Measurements from ENCODE around the gene SIVA1. TPM values are rescaled to one million over a fixed set of nuclear protein-coding genes. Genes with fewer than 3 reads are reported as not detected.

The SIVA1 gene
- total RNA-seq, 1 experiment from 2014 or later, result 85.8 TPM

GRCh38 chr14:104805941-104806624 is 53.1 kb downstream of the SIVA1 start:
- ChIA-PET CTCF (no interaction called here), POLR2A (ENCODE audit: unreplicated experiment) (no interaction called here)
- H4K20me1 ChIP-seq (ENCODE audit: insufficient read depth), result peaks cover 4% of the 10 kb centered on the region
- H3K4me3 ChIP-seq, result no peak overlapping the region
- H3K27me3 ChIP-seq (ENCODE audit: insufficient read depth, low read depth), result no peaks in the 10 kb centered on the region
- BruUV-seq (replicated peaks), result no TSS peak
- no peak for DNase-seq
- peaks cover 12% of the 10 kb centered on the region; the same call in 1 of the 2 replicates for H3F3A ChIP-seq (ENCODE audit: insufficient read depth, low read depth)
- H2AFZ ChIP-seq, result no peak overlapping the region
- no peaks in the 10 kb centered on the region for H3K9me3 ChIP-seq (ENCODE audit: insufficient read depth, low read depth)
- H3K9me2 ChIP-seq (ENCODE audit: insufficient read depth), result no peaks in the 10 kb centered on the region
- no peak for TF ChIP-seq CTCF (conservative IDR thresholded peaks at IDR 0.05)
- TF ChIP-seq EZH2 (IDR thresholded peaks at IDR 0.05; ENCODE audit: low read depth), result no peak
- no peak overlapping the region for H3K27ac ChIP-seq
- H3K79me2 ChIP-seq (ENCODE audit: low read depth), result no peaks in the 10 kb centered on the region
- no peaks in the 10 kb centered on the region for H3K36me3 ChIP-seq (ENCODE audit: low read depth)
- intact Hi-C loops (cut with micrococcal nuclease; ENCODE audit: unreplicated experiment), result no loop called here
- no peak overlapping the region for H3K4me2 ChIP-seq
- H3K4me1 ChIP-seq (replicated peaks; ENCODE audit: insufficient read depth), result peaks cover 9% of the 10 kb centered on the region

GRCh38 chr14:104806625-104807465 is 53.9 kb downstream of the SIVA1 start:
- CTCF ChIA-PET, result no interaction called here
- intact Hi-C loops (cut with micrococcal nuclease; ENCODE audit: unreplicated experiment), result no loop called here
- no peaks in the 10 kb centered on the region for H3K9me3 ChIP-seq (ENCODE audit: insufficient read depth, low read depth)
- no peak overlapping the region for H3K4me3 ChIP-seq
- no peak for TF ChIP-seq CTCF (conservative IDR thresholded peaks at IDR 0.05)
- H3K79me2 ChIP-seq (ENCODE audit: low read depth), result no peaks in the 10 kb centered on the region
- H4K20me1 ChIP-seq (ENCODE audit: insufficient read depth), result peaks cover 4% of the 10 kb centered on the region
- H3K4me2 ChIP-seq, result no peak overlapping the region
- H3K27me3 ChIP-seq (ENCODE audit: insufficient read depth, low read depth), result no peaks in the 10 kb centered on the region
- H3K4me1 ChIP-seq (replicated peaks; ENCODE audit: insufficient read depth), result peaks cover 3% of the 10 kb centered on the region
- no peak for DNase-seq
- no TSS peak for BruUV-seq (replicated peaks)
- POLR2A ChIA-PET (ENCODE audit: unreplicated experiment), result no interaction called here
- no peaks in the 10 kb centered on the region for H3K9me2 ChIP-seq (ENCODE audit: insufficient read depth)
- no peak overlapping the region for H3K27ac ChIP-seq
- H3K36me3 ChIP-seq (ENCODE audit: low read depth), result no peaks in the 10 kb centered on the region
- H2AFZ ChIP-seq, result no peak overlapping the region
- peaks cover 12% of the 10 kb centered on the region; the same call in 1 of the 2 replicates for H3F3A ChIP-seq (ENCODE audit: insufficient read depth, low read depth)

- Histone ChIP-seq H2AFZ (no peak overlapping the region), H3K9me3 (ENCODE audit: insufficient read depth, low read depth) (no peaks in the 10 kb centered on the region), H3K27me3 (ENCODE audit: insufficient read depth, low read depth) (no peaks in the 10 kb centered on the region), H3K36me3 (ENCODE audit: low read depth) (no peaks in the 10 kb centered on the region), H4K20me1 (ENCODE audit: insufficient read depth) (peaks cover 1% of the 10 kb centered on the region), H3F3A (ENCODE audit: insufficient read depth, low read depth) (peaks cover 12% of the 10 kb centered on the region; the same call in 1 of the 2 replicates), H3K4me2 (no peak overlapping the region), H3K9me2 (ENCODE audit: insufficient read depth) (no peaks in the 10 kb centered on the region), H3K4me3 (no peak overlapping the region), H3K4me1 (replicated peaks; ENCODE audit: insufficient read depth) (no peaks in the 10 kb centered on the region; the same call in 1 of the 2 replicates), H3K79me2 (ENCODE audit: low read depth) (no peaks in the 10 kb centered on the region), H3K27ac (no peak overlapping the region)
- BruUV-seq (replicated peaks), result no TSS peak
- DNase-seq, result no peak
- no peak for TF ChIP-seq CTCF (conservative IDR thresholded peaks at IDR 0.05)
- TF ChIP-seq EZH2 (IDR thresholded peaks at IDR 0.05; ENCODE audit: low read depth), result no peak
- intact Hi-C loops (cut with micrococcal nuclease; ENCODE audit: unreplicated experiment), result no loop called here
- ChIA-PET CTCF (no interaction called here), POLR2A (ENCODE audit: unreplicated experiment) (interaction anchor here (0.7 kb wide), 1 partner anchor 161 kb away, joined by 3 read pairs; no protein-coding TSS in a partner anchor)
Observed at GRCh38 chr14:104808456-104808855, 55.5 kb downstream of the SIVA1 start.

Other genes with a start within 250 kb of the SIVA1 start
- gene C14orf180, start 173.4 kb upstream of the SIVA1 start, total RNA-seq (2021), result not detected in 2 replicates
- not detected in 2 replicates for gene TMEM179, start 148.4 kb upstream of the SIVA1 start, total RNA-seq (2021)
- 107 and 113 TPM in 2 replicates for gene INF2, start 63.5 kb upstream of the SIVA1 start, total RNA-seq (2021)
- gene ADSS1, start 28.9 kb upstream of the SIVA1 start, total RNA-seq (2021), result 5.8 and 11.5 TPM in 2 replicates
- gene AKT1, start 42.6 kb downstream of the SIVA1 start, total RNA-seq (2021), result 107 and 144 TPM in 2 replicates
- 4.2 and 6.1 TPM in 2 replicates for gene ZBTB42, start 48.0 kb downstream of the SIVA1 start, total RNA-seq (2021)
- 25.7 and 26.4 TPM in 2 replicates for gene CEP170B, start 112.1 kb downstream of the SIVA1 start, total RNA-seq (2021)
- 0.05 TPM in 1 of 2 replicates, not detected in the other for gene PLD4, start 171.7 kb downstream of the SIVA1 start, total RNA-seq (2021)
- gene AHNAK2, start 225.2 kb downstream of the SIVA1 start, total RNA-seq (2021), result 30.8 and 38.9 TPM in 2 replicates
- gene CLBA1, start 232.6 kb downstream of the SIVA1 start, total RNA-seq (2021), result 12.5 and 12.6 TPM in 2 replicates